Mesenchymal stem cell (in vitro differentiated cells and primary cell): ENCODE data around the gene AKAP1.

ENCODE experiments used
- DNase-seq: peaks from one replicate; pipeline ENCODE4 v3.0.0-alpha.2; 2013
- H2AFZ ChIP-seq: one replicate; pipeline ENCODE4 v1.6.1; 2013; ENCODE audit warnings: low read depth, mild to moderate bottlenecking, control low read depth, inconsistent platforms, low read length, moderate library complexity
- H2AK5ac ChIP-seq: 2 replicates; pipeline ENCODE4 v1.6.1; 2013; ENCODE audit warnings: low read length, moderate library complexity, mild to moderate bottlenecking, inconsistent platforms; ENCODE audit not compliant: severe bottlenecking
- H2BK120ac ChIP-seq: one replicate; pipeline ENCODE4 v1.6.1; 2013; ENCODE audit warnings: low read depth, mild to moderate bottlenecking, inconsistent platforms, low read length, moderate library complexity
- H2BK12ac ChIP-seq, 2 experiments: one replicate each; pipeline ENCODE4 v1.6.1; 2013; ENCODE audit warnings: inconsistent platforms in 2 of 2, low read length in 2 of 2, mild to moderate bottlenecking in 2 of 2, moderate library complexity in 2 of 2, control low read depth in 1 of 2
- H2BK15ac ChIP-seq: one replicate; pipeline ENCODE4 v1.6.1; 2013; ENCODE audit warnings: mild to moderate bottlenecking, low read depth, inconsistent platforms; ENCODE audit not compliant: poor library complexity, severe bottlenecking
- H2BK5ac ChIP-seq: 2 replicates; pipeline ENCODE4 v1.6.1; 2013; ENCODE audit warnings: low read depth, mild to moderate bottlenecking, low read length, control low read depth, inconsistent platforms; ENCODE audit not compliant: poor library complexity, severe bottlenecking
- H3K14ac ChIP-seq, 2 experiments: one replicate each; pipeline ENCODE4 v1.6.1; 2013; ENCODE audit warnings: inconsistent platforms in 2 of 2, low read length in 2 of 2, control low read depth in 1 of 2, mild to moderate bottlenecking in 1 of 2, moderate library complexity in 1 of 2
- H3K18ac ChIP-seq, 2 experiments: one replicate each; pipeline ENCODE4 v1.6.1; 2013; ENCODE audit warnings: inconsistent platforms in 2 of 2, low read length in 2 of 2, control low read depth in 1 of 2, low read depth in 1 of 2, mild to moderate bottlenecking in 1 of 2
- H3K23ac ChIP-seq, 2 experiments: one replicate each; pipeline ENCODE4 v1.6.1; 2013; ENCODE audit warnings: inconsistent platforms in 2 of 2, low read length in 2 of 2, mild to moderate bottlenecking in 2 of 2, moderate library complexity in 2 of 2, control low read depth in 1 of 2
- H3K27ac ChIP-seq: 2 replicates; pipeline ENCODE4 v1.5.1; 2013; ENCODE audit warnings: mild to moderate bottlenecking, moderate library complexity, low read length, control low read depth, inconsistent platforms; ENCODE audit not compliant: poor library complexity, severe bottlenecking
- H3K27me3 ChIP-seq, 2 experiments: 2 replicates each; pipeline versions ENCODE4 v1.6.1 to v1.7.0; 2013; ENCODE audit warnings: low read length in 2 of 2, mild to moderate bottlenecking in 2 of 2, moderate library complexity in 2 of 2, control low read depth in 1 of 2, inconsistent platforms in 1 of 2; ENCODE audit not compliant: control insufficient read depth in 1 of 2, insufficient read depth in 1 of 2
- H3K36me3 ChIP-seq, 2 experiments: 2 replicates each; pipeline versions ENCODE4 v1.6.1 to v1.7.0; 2013; ENCODE audit warnings: low read length in 2 of 2, control low read depth in 1 of 2, inconsistent platforms in 1 of 2, low read depth in 1 of 2, mild to moderate bottlenecking in 1 of 2; ENCODE audit not compliant: insufficient read depth in 2 of 2, control insufficient read depth in 1 of 2
- H3K4ac ChIP-seq, 2 experiments: one replicate each; pipeline ENCODE4 v1.6.1; 2013; ENCODE audit warnings: inconsistent platforms in 2 of 2, low read length in 2 of 2, mild to moderate bottlenecking in 2 of 2, moderate library complexity in 2 of 2, control low read depth in 1 of 2, low read depth in 1 of 2
- H3K4me1 ChIP-seq: 2 replicates; pipeline ENCODE4 v1.6.1; 2013; ENCODE audit warnings: low read depth, low read length, control low read depth; ENCODE audit not compliant: control insufficient read depth, insufficient read depth
- H3K4me2 ChIP-seq: 2 replicates; pipeline ENCODE4 v1.6.1; 2013; ENCODE audit warnings: low read length, mild to moderate bottlenecking, inconsistent platforms; ENCODE audit not compliant: poor library complexity, severe bottlenecking
- H3K4me3 ChIP-seq, 2 experiments: 2 replicates each; pipeline versions ENCODE4 v1.5.1 to v1.7.0; 2013; ENCODE audit warnings: low read length in 2 of 2, mild to moderate bottlenecking in 2 of 2, control low read depth in 1 of 2, low read depth in 1 of 2; ENCODE audit not compliant: insufficient read depth in 1 of 2
- H3K79me1 ChIP-seq: replicated peaks from 2 replicates; pipeline ENCODE4 v1.6.1; 2013; ENCODE audit warnings: mild to moderate bottlenecking, control low read depth, low read length, inconsistent platforms; ENCODE audit not compliant: poor library complexity, severe bottlenecking
- H3K9ac ChIP-seq: 2 replicates; pipeline ENCODE4 v1.7.0; 2013; ENCODE audit warnings: mild to moderate bottlenecking, low read length, moderate library complexity
- H3K9me3 ChIP-seq: 2 replicates; pipeline ENCODE4 v1.7.0; 2013; ENCODE audit warnings: mild to moderate bottlenecking, low read length; ENCODE audit not compliant: control insufficient read depth
- H4K8ac ChIP-seq: one replicate; pipeline ENCODE4 v1.6.1; 2013; ENCODE audit warnings: inconsistent platforms, mild to moderate bottlenecking, low read length, moderate library complexity
- H4K91ac ChIP-seq: one replicate; pipeline ENCODE4 v1.6.1; 2013; ENCODE audit warnings: mild to moderate bottlenecking, low read length, inconsistent platforms
- WGBS: methylation state at CpG from one replicate; pipeline ENCODE4 v1.1.7; 2013; ENCODE audit warnings: mixed read lengths; 5-methylcytosine and 5-hydroxymethylcytosine counted together

Gene AKAP1

GRCh38 chr17:57105591-57105990, 20.5 kb downstream of the AKAP1 start:
- peaks cover 23% of the 10 kb centered on the region for H3K79me1 ChIP-seq
- H2AK5ac ChIP-seq: no peak overlapping the region
- no peak overlapping the region for H2BK120ac ChIP-seq
- no peak overlapping the region for H3K14ac ChIP-seq
- no peak overlapping the region for H3K4ac ChIP-seq
- no peak overlapping the region for H4K91ac ChIP-seq
- H3K4me2 ChIP-seq: no peak overlapping the region
- DNase-seq: no peak
- no peak overlapping the region for H3K4me3 ChIP-seq
- no peaks in the 10 kb centered on the region for H3K27me3 ChIP-seq
- WGBS: 89% methylated on average over 8 of the region's 8 CpGs
- no peak overlapping the region for H3K18ac ChIP-seq
- H3K4me1 ChIP-seq: peaks cover 18% of the 10 kb centered on the region
- H3K9me3 ChIP-seq: no peaks in the 10 kb centered on the region
- peaks cover 0 to 20% of the 10 kb centered on the region in 2 experiments for H3K36me3 ChIP-seq
- no peak overlapping the region for H4K8ac ChIP-seq
- H2AFZ ChIP-seq: no peak overlapping the region
- H2BK5ac ChIP-seq: no peak overlapping the region
- no peak overlapping the region for H3K9ac ChIP-seq
- H3K23ac ChIP-seq: no peak overlapping the region
- H2BK12ac ChIP-seq: no peak overlapping the region
- no peak overlapping the region for H3K27ac ChIP-seq
- H2BK15ac ChIP-seq: no peak overlapping the region

GRCh38 chr17:57106107-57106835, 21.2 kb downstream of the AKAP1 start:
- WGBS: 93% methylated on average over 17 of the region's 17 CpGs
- Histone ChIP-seq H3K9ac (no peak overlapping the region), H3K23ac (no peak overlapping the region), H3K18ac (no peak overlapping the region), H3K36me3 (peaks cover 0 to 20% of the 10 kb centered on the region in 2 experiments), H3K27me3 (no peaks in the 10 kb centered on the region), H3K4me3 (no peak overlapping the region), H2BK15ac (no peak overlapping the region), H4K8ac (no peak overlapping the region), H3K4me2 (no peak overlapping the region), H3K4ac (no peak overlapping the region), H2AFZ (no peak overlapping the region), H3K14ac (no peak overlapping the region), H2BK12ac (no peak overlapping the region), H3K9me3 (no peaks in the 10 kb centered on the region), H2BK120ac (no peak overlapping the region), H3K79me1 (peaks cover 23% of the 10 kb centered on the region), H3K27ac (no peak overlapping the region), H2AK5ac (no peak overlapping the region), H3K4me1 (peaks cover 18% of the 10 kb centered on the region), H4K91ac (no peak overlapping the region), H2BK5ac (no peak overlapping the region)
- no peak for DNase-seq

DNA sequence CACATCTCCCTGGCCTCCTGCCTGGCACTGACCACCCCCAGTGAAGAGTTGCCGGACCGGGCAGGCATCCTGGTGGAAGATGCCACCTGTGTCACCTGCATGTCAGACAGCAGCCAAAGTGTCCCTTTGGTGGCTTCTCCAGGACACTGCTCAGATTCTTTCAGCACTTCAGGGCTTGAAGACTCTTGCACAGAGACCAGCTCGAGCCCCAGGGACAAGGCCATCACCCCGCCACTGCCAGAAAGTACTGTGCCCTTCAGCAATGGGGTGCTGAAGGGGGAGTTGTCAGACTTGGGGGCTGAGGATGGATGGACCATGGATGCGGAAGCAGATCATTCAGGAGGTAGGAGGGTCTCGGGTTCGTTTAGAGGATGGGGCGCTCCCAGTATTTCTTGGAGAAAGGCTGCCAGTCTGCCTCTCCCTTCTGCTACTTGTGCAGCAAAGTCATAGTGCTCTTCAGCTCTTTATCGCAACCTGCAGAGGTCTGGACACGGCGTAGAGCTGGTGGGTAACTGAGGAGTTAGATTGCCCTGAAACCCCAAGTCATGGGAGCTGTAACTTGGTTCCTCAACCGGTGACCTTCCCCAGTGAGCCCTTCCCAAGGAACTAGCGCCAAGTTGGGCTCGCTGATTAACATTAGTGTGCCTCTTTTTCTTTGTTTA, 21.9 kb downstream of the AKAP1 start:
- Histone ChIP-seq H3K27me3 (no peaks in the 10 kb centered on the region), H2BK15ac (no peak overlapping the region), H2BK5ac (no peak overlapping the region), H3K23ac (no peak overlapping the region), H3K4me3 (no peak overlapping the region), H3K4me1 (peaks cover 18% of the 10 kb centered on the region), H2BK120ac (no peak overlapping the region), H3K4ac (no peak overlapping the region), H2BK12ac (no peak overlapping the region), H3K36me3 (peaks cover under 1 to 20% of the 10 kb centered on the region in 2 experiments), H3K4me2 (no peak overlapping the region), H3K27ac (no peak overlapping the region), H2AFZ (no peak overlapping the region), H3K79me1 (peaks cover 23% of the 10 kb centered on the region), H2AK5ac (peak overlapping the region; percentile 61), H3K9me3 (no peaks in the 10 kb centered on the region), H4K8ac (no peak overlapping the region), H3K14ac (no peak overlapping the region), H4K91ac (no peak overlapping the region), H3K9ac (no peak overlapping the region), H3K18ac (no peak overlapping the region)
- DNase-seq: no peak
- 97% methylated on average over 14 of the region's 14 CpGs for WGBS

- DNase-seq: peak; percentile 43
These were observed 22.6 kb downstream of the AKAP1 start for GRCh38 chr17:57107498-57108101.

More at GRCh38 chr17:57107498-57108101, 22.6 kb downstream of the AKAP1 start:
- H2BK5ac ChIP-seq: no peak overlapping the region
- H3K23ac ChIP-seq: no peak overlapping the region
- no peak overlapping the region for H4K91ac ChIP-seq
- H2BK15ac ChIP-seq: no peak overlapping the region
- H3K27me3 ChIP-seq: no peaks in the 10 kb centered on the region
- no peak overlapping the region for H3K18ac ChIP-seq
- peaks cover 23% of the 10 kb centered on the region for H3K79me1 ChIP-seq
- no peak overlapping the region for H2AFZ ChIP-seq
- H3K36me3 ChIP-seq: peaks cover 7 to 23% of the 10 kb centered on the region in 2 experiments
- H2AK5ac ChIP-seq: no peak overlapping the region
- WGBS: 67% methylated on average over 8 of the region's 12 CpGs
- no peaks in the 10 kb centered on the region for H3K9me3 ChIP-seq
- H3K4me1 ChIP-seq: peaks cover 18% of the 10 kb centered on the region
- no peak overlapping the region for H3K4me2 ChIP-seq
- H3K4me3 ChIP-seq: no peak overlapping the region
- no peak overlapping the region for H2BK120ac ChIP-seq
- no peak overlapping the region for H3K4ac ChIP-seq
- no peak overlapping the region for H3K14ac ChIP-seq
- no peak overlapping the region for H3K9ac ChIP-seq
- no peak overlapping the region for H2BK12ac ChIP-seq
- no peak overlapping the region for H4K8ac ChIP-seq
- no peak overlapping the region for H3K27ac ChIP-seq
